Neural progenitor cell (in vitro differentiated cells): ENCODE data around the gene PPP2R3C. TPM values are rescaled to one million over a fixed set of nuclear protein-coding genes. Genes with fewer than 3 reads are reported as not detected.
"Not testable (repeated sequence)": the region's sequence is repeated elsewhere in the genome, so short reads cannot be mapped to it uniquely, and the experiment has no call there.

Experiments
- DNase-seq: peaks from one replicate; pipeline ENCODE4 v3.0.0-alpha.2; 2016; ENCODE audit warnings: low spot score
- H2AFZ ChIP-seq: fragments of 200-600 bp; sonication (generic); replicated peaks from 2 replicates; pipeline ENCODE4 v1.6.1; 2016; ENCODE audit warnings: antibody characterized with exemption
- H3F3A ChIP-seq: fragments of 200-600 bp; sonication (generic); 2 replicates; pipeline ENCODE4 v1.6.1; 2016; ENCODE audit warnings: antibody characterized with exemption, low read depth
- H3K27ac ChIP-seq: fragments of 200-600 bp; sonication (generic); 2 replicates; pipeline ENCODE4 v1.5.1; 2016; ENCODE audit warnings: mild to moderate bottlenecking
- H3K27me3 ChIP-seq: fragments of 200-600 bp; sonication (generic); 2 replicates; pipeline ENCODE4 v1.6.1; 2016; ENCODE audit warnings: mild to moderate bottlenecking, moderate library complexity
- H3K36me3 ChIP-seq: fragments of 200-600 bp; sonication (generic); 2 replicates; pipeline ENCODE4 v1.5.1; 2016
- H3K4me1 ChIP-seq: fragments of 200-600 bp; sonication (generic); 2 replicates; pipeline ENCODE4 v1.6.1; 2016; ENCODE audit warnings: mixed run types
- H3K4me2 ChIP-seq: fragments of 200-600 bp; sonication (generic); 2 replicates; pipeline ENCODE4 v1.6.1; 2016
- H3K4me3 ChIP-seq: fragments of 200-600 bp; sonication (generic); 2 replicates; pipeline ENCODE4 v1.5.1; 2016
- H3K79me2 ChIP-seq: fragments of 200-600 bp; sonication (generic); 2 replicates; pipeline ENCODE4 v1.6.1; 2016; ENCODE audit warnings: low read depth
- H3K9ac ChIP-seq: fragments of 200-600 bp; sonication (generic); 2 replicates; pipeline ENCODE4 v1.6.1; 2016
- H3K9me3 ChIP-seq: fragments of 200-600 bp; sonication (generic); 2 replicates; pipeline ENCODE4 v1.5.1; 2016; ENCODE audit warnings: low read depth
- H4K20me1 ChIP-seq: fragments of 200-600 bp; sonication (generic); 2 replicates; pipeline ENCODE4 v1.6.1; 2016; ENCODE audit warnings: low read depth
- H3K27ac Mint-ChIP-seq: 3 replicates; pipeline ENCODE4 v1.8.0; 2021; ENCODE audit warnings: mixed read lengths
- H3K27me3 Mint-ChIP-seq: 2 replicates; pipeline ENCODE4 v1.8.0; 2022; ENCODE audit warnings: low read depth, mild to moderate bottlenecking, inconsistent platforms, moderate library complexity, mixed read lengths; ENCODE audit not compliant: insufficient read depth
- H3K36me3 Mint-ChIP-seq: 3 replicates; pipeline ENCODE4 v1.8.0; 2021; ENCODE audit warnings: mixed read lengths
- H3K4me1 Mint-ChIP-seq: 3 replicates; pipeline ENCODE4 v1.8.0; 2021; ENCODE audit warnings: mixed read lengths
- H3K4me3 Mint-ChIP-seq: 3 replicates; pipeline ENCODE4 v1.8.0; 2021; ENCODE audit warnings: mild to moderate bottlenecking, moderate library complexity, mixed read lengths
- H3K9me3 Mint-ChIP-seq: 3 replicates; pipeline ENCODE4 v1.8.0; 2020; ENCODE audit warnings: mixed read lengths
- EZH2 ChIP-seq: fragments of 200-600 bp; sonication (generic); IDR thresholded peaks from 2 replicates; pipeline ENCODE4 v1.6.1; 2017; ENCODE audit warnings: antibody characterized with exemption, mild to moderate bottlenecking, moderate library complexity
- EZH2phosphoT487 ChIP-seq: fragments of 200-600 bp; sonication (generic); IDR thresholded peaks from 2 replicates; pipeline ENCODE4 v1.6.1; 2017; ENCODE audit warnings: antibody characterized with exemption
- total RNA-seq: library from RNA; depleted of rRNA; stranded (reverse); fragments of >200 nt; gene quantifications from 2 replicates; pipeline ENCODE4 v1.2.3, GENCODE V29; 2015; ENCODE audit warnings: low replicate concordance
- TF ChIP-seq, protein P1 (sequence below): fragments of 200-600 bp; sonication (generic); IDR thresholded peaks from 2 replicates; pipeline ENCODE4 v1.5.1; 2017; ENCODE audit warnings: antibody characterized with exemption, mild to moderate bottlenecking

PPP2R3C gene
- total RNA-seq, 1 donor from 2014 or later = 67.4 TPM

DNA sequence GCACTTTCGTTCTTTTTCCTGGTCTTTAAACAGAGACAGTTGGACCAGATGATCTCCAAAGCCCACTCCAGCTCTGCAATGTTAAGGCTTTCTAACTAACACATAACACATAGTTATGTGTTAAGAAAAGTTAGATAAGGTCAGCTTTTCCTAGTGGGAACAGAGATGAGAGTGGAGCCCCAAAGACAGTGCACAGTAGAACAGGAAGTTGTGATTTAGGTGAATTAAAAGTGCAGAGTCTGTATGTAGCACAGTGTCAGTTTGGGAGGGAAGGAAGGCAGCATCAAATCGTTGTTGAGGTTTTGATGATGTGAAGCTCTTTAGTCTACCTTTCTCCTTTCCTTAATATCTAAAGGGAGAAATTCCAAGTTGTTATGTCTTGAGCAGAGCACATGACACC lies 32.2 kb upstream of the PPP2R3C start:
- Histone ChIP-seq H4K20me1 (no peaks in the 10 kb centered on the region), H3K27ac (no peak overlapping the region), H3F3A (peaks cover 6% of the 10 kb centered on the region)

DNA sequence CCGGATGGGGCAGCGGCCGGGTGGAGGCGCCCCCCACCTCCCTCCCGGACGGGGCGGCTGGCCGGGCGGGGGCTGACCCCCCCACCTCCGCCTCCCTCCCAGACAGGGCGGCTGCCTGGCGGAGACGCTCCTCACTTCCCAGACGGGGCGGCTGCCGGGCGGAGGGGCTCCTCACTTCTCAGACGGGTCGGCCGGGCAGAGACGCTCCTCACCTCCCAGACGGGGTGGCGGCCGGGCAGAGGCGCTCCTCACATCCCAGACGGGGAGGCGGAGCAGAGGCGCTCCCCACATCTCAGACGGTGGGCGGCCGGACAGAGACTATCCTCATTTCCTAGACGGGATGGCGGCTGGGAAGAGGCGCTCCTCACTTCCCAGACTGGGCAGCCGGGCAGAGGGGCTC lies 30.7 kb upstream of the PPP2R3C start:
- not testable (repeated sequence) for H3K4me3 Mint-ChIP-seq, H3K4me1 ChIP-seq, H3K4me3 ChIP-seq, H4K20me1 ChIP-seq, H3K27me3 Mint-ChIP-seq, H3K36me3 ChIP-seq, H3K27ac ChIP-seq, DNase-seq, H3F3A ChIP-seq, H3K4me2 ChIP-seq, H3K79me2 ChIP-seq, H3K9me3 ChIP-seq, H3K9ac ChIP-seq, H3K4me1 Mint-ChIP-seq, H3K27ac Mint-ChIP-seq, H3K9me3 Mint-ChIP-seq, H2AFZ ChIP-seq, H3K27me3 ChIP-seq
- peaks cover 31% of the 10 kb centered on the region for H3K36me3 Mint-ChIP-seq

More for the DNA sequence above, 32.2 kb upstream of the PPP2R3C start:
- Mint-ChIP-seq H3K27me3 (peaks cover 5% of the 10 kb centered on the region), H3K4me3 (no peak overlapping the region), H3K27ac (no peak overlapping the region), H3K36me3 (peaks cover 25% of the 10 kb centered on the region), H3K4me1 (peaks cover 9% of the 10 kb centered on the region), H3K9me3 (no peaks in the 10 kb centered on the region)
- no peaks in the 10 kb centered on the region for H3K27me3 ChIP-seq
- no peak for DNase-seq
- H3K4me1 ChIP-seq = peaks cover 9% of the 10 kb centered on the region
- no peaks in the 10 kb centered on the region for H3K79me2 ChIP-seq
- no peaks in the 10 kb centered on the region for H3K9me3 ChIP-seq
- H2AFZ ChIP-seq = no peak overlapping the region
- H3K4me3 ChIP-seq = no peak overlapping the region
- no peaks in the 10 kb centered on the region for H3K36me3 ChIP-seq
- no peak overlapping the region for H3K4me2 ChIP-seq
- TF ChIP-seq, protein P1, sequence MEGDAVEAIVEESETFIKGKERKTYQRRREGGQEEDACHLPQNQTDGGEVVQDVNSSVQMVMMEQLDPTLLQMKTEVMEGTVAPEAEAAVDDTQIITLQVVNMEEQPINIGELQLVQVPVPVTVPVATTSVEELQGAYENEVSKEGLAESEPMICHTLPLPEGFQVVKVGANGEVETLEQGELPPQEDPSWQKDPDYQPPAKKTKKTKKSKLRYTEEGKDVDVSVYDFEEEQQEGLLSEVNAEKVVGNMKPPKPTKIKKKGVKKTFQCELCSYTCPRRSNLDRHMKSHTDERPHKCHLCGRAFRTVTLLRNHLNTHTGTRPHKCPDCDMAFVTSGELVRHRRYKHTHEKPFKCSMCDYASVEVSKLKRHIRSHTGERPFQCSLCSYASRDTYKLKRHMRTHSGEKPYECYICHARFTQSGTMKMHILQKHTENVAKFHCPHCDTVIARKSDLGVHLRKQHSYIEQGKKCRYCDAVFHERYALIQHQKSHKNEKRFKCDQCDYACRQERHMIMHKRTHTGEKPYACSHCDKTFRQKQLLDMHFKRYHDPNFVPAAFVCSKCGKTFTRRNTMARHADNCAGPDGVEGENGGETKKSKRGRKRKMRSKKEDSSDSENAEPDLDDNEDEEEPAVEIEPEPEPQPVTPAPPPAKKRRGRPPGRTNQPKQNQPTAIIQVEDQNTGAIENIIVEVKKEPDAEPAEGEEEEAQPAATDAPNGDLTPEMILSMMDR = no peak
- no peak for TF ChIP-seq EZH2phosphoT487
- no peak overlapping the region for H3K9ac ChIP-seq

DNA sequence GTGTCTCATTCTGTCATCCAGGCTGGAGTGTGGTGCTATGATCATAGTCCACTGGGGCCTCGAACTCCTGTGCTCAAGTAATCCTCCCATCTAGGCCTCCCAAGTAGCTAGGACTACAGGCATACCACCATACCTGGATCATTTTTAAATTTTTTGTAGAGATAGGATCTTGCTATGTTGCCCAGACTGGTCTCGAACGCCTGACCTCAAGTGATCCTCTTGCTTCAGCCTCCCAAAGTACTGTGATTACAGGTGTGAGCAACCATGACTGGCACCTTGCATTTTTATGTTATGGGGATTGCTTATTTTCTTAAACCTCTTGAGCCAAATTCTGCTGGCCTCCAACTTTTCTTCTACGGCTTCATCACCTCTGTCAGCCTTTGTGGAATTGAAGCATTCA lies 27.4 kb upstream of the PPP2R3C start:
- Mint-ChIP-seq H3K27ac (no peak overlapping the region), H3K4me1 (no peaks in the 10 kb centered on the region), H3K4me3 (no peak overlapping the region), H3K27me3 (peaks cover 7% of the 10 kb centered on the region), H3K36me3 (peaks cover 31% of the 10 kb centered on the region), H3K9me3 (no peaks in the 10 kb centered on the region)
- TF ChIP-seq EZH2 (no peak), EZH2phosphoT487 (no peak)
- TF ChIP-seq, protein P1 = no peak
- Histone ChIP-seq H3K4me3 (no peak overlapping the region), H2AFZ (no peak overlapping the region), H3K27me3 (no peaks in the 10 kb centered on the region), H3F3A (no peaks in the 10 kb centered on the region), H4K20me1 (no peaks in the 10 kb centered on the region), H3K9ac (no peak overlapping the region), H3K27ac (no peak overlapping the region), H3K4me2 (no peak overlapping the region), H3K36me3 (no peaks in the 10 kb centered on the region), H3K4me1 (no peaks in the 10 kb centered on the region), H3K79me2 (peaks cover 5% of the 10 kb centered on the region), H3K9me3 (no peaks in the 10 kb centered on the region)
- DNase-seq = no peak

DNA sequence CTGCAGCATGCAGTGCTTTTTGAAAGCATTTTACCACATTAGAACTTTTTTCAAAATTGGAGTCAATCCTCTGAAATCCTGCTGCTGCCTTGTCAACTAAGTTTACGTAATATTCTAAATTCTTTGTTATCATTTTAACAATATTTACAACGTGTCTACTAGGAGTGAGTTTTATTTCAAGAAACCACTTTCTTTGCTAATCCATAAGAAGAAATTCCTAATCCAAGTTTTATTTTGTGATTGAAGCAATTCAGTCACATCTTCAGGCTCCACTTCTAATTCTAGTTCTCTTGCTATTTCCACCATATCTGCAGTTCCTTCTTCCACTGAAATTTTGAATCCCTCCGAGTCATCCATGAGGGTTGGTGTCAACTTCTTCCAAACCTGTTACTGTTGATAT lies 25.9 kb upstream of the PPP2R3C start:
- no peaks in the 10 kb centered on the region for H3F3A ChIP-seq
- peaks cover 26% of the 10 kb centered on the region for H3K36me3 Mint-ChIP-seq
- no peak overlapping the region for H3K27ac Mint-ChIP-seq

More for the DNA sequence above, 25.9 kb upstream of the PPP2R3C start:
- Mint-ChIP-seq H3K4me3 (no peak overlapping the region), H3K27me3 (peaks cover 7% of the 10 kb centered on the region), H3K9me3 (no peaks in the 10 kb centered on the region), H3K4me1 (no peaks in the 10 kb centered on the region)
- TF ChIP-seq EZH2phosphoT487 (no peak), EZH2 (no peak)
- TF ChIP-seq, protein P1 = no peak
- no peaks in the 10 kb centered on the region for H3K4me1 ChIP-seq
- no peak overlapping the region for H3K4me3 ChIP-seq
- H3K79me2 ChIP-seq = peaks cover 5% of the 10 kb centered on the region
- H4K20me1 ChIP-seq = no peaks in the 10 kb centered on the region
- no peak overlapping the region for H2AFZ ChIP-seq
- H3K9me3 ChIP-seq = no peaks in the 10 kb centered on the region
- H3K9ac ChIP-seq = no peak overlapping the region
- H3K27ac ChIP-seq = no peak overlapping the region
- no peak overlapping the region for H3K4me2 ChIP-seq
- H3K36me3 ChIP-seq = no peaks in the 10 kb centered on the region
- DNase-seq = no peak
- no peaks in the 10 kb centered on the region for H3K27me3 ChIP-seq
